Chondrocyte (in vitro differentiated cells): Measurements from ENCODE around the gene DISC1. TPM values are rescaled to one million over a fixed set of nuclear protein-coding genes. Genes with fewer than 3 reads are reported as not detected.

Experiments used
- DNase-seq: peaks from one replicate; pipeline ENCODE4 v3.0.0; 2021; ENCODE audit warnings: mixed read lengths, low spot score
- H3K27ac Mint-ChIP-seq: one replicate; pipeline ENCODE4 v1.8.0; 2021; ENCODE audit warnings: mild to moderate bottlenecking, moderate library complexity, mixed read lengths; ENCODE audit not compliant: unreplicated experiment
- H3K27me3 Mint-ChIP-seq: 2 replicates; pipeline ENCODE4 v1.8.0; 2021; ENCODE audit warnings: low read depth, mixed read lengths
- H3K36me3 Mint-ChIP-seq: 2 replicates; pipeline ENCODE4 v1.8.0; 2021; ENCODE audit warnings: low read depth, mixed read lengths
- H3K4me1 Mint-ChIP-seq: 2 replicates; pipeline ENCODE4 v1.8.0; 2021; ENCODE audit warnings: low read depth, mild to moderate bottlenecking, mixed read lengths
- H3K4me3 Mint-ChIP-seq: one replicate; pipeline ENCODE4 v1.8.0; 2021; ENCODE audit warnings: mild to moderate bottlenecking, moderate library complexity, mixed read lengths; ENCODE audit not compliant: unreplicated experiment
- H3K9me3 Mint-ChIP-seq: 2 replicates; pipeline ENCODE4 v1.8.0; 2021; ENCODE audit warnings: low read depth, mixed read lengths
- total RNA-seq: library from RNA; stranded (reverse); gene quantifications from 3 replicates; pipeline ENCODE4 v1.2.1, GENCODE V29; 2021
- TF ChIP-seq, protein P1 (sequence below): fragments of 200-600 bp; sonication (generic); IDR thresholded peaks from 2 replicates; pipeline ENCODE4 v1.5.0; 2021; ENCODE audit warnings: antibody characterized with exemption, mild to moderate bottlenecking, moderate library complexity

The DISC1 gene
- total RNA-seq, 1 donor from 2014 or later: 5.0 TPM

DNA sequence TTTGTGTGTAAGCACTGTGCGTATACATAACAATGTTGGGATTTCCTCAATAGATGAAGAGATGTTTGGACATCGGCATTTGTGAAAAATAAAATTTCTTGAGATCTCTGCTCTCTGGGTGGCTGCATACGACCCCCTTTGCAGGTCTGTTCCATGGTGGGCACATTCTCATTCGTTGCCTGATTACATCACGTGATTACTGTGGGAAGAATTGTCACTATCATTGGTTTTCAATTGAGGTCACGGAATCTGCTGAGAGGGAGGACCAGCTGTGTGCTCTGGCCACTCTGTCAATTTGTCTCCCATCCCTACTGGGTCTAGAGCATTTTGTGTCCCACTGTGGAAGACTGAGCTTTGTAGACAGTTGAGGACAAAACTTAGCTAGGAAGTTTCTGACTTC, 81.8 kb downstream of the DISC1 start:
- Mint-ChIP-seq H3K9me3 (peaks cover 3% of the 10 kb centered on the region), H3K4me3 (no peak overlapping the region), H3K27me3 (no peaks in the 10 kb centered on the region), H3K27ac (no peak overlapping the region), H3K4me1 (peaks cover 40% of the 10 kb centered on the region), H3K36me3 (peaks cover 4% of the 10 kb centered on the region)
- TF ChIP-seq, protein P1, sequence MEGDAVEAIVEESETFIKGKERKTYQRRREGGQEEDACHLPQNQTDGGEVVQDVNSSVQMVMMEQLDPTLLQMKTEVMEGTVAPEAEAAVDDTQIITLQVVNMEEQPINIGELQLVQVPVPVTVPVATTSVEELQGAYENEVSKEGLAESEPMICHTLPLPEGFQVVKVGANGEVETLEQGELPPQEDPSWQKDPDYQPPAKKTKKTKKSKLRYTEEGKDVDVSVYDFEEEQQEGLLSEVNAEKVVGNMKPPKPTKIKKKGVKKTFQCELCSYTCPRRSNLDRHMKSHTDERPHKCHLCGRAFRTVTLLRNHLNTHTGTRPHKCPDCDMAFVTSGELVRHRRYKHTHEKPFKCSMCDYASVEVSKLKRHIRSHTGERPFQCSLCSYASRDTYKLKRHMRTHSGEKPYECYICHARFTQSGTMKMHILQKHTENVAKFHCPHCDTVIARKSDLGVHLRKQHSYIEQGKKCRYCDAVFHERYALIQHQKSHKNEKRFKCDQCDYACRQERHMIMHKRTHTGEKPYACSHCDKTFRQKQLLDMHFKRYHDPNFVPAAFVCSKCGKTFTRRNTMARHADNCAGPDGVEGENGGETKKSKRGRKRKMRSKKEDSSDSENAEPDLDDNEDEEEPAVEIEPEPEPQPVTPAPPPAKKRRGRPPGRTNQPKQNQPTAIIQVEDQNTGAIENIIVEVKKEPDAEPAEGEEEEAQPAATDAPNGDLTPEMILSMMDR: no peak
- no peak for DNase-seq

DNA sequence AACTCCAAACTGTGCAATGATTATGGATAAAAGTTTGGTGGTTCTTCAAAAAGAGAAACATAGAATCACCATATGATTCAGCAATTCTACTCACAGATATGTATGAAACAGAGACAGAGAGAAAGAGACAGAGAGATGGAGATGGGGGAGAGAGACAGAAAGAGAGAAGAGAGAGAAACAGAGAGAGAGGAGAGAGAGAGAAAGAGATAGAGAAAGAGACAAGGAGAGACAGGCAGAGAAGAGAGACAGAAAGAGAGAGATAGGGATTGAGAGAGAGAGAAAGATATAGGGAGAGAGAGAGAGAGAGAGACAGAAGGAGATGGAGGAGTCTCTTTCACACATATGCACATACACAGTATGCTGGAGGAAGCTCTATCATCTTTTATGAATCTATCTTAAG, 87.8 kb downstream of the DISC1 start:
- peaks cover 4% of the 10 kb centered on the region for H3K9me3 Mint-ChIP-seq
- H3K27me3 Mint-ChIP-seq: no peaks in the 10 kb centered on the region
- no peak overlapping the region for H3K4me3 Mint-ChIP-seq
- no peaks in the 10 kb centered on the region for H3K4me1 Mint-ChIP-seq
- H3K27ac Mint-ChIP-seq: no peak overlapping the region
- DNase-seq: no peak
- TF ChIP-seq, protein P1: no peak
- peaks cover 5% of the 10 kb centered on the region for H3K36me3 Mint-ChIP-seq

DNA sequence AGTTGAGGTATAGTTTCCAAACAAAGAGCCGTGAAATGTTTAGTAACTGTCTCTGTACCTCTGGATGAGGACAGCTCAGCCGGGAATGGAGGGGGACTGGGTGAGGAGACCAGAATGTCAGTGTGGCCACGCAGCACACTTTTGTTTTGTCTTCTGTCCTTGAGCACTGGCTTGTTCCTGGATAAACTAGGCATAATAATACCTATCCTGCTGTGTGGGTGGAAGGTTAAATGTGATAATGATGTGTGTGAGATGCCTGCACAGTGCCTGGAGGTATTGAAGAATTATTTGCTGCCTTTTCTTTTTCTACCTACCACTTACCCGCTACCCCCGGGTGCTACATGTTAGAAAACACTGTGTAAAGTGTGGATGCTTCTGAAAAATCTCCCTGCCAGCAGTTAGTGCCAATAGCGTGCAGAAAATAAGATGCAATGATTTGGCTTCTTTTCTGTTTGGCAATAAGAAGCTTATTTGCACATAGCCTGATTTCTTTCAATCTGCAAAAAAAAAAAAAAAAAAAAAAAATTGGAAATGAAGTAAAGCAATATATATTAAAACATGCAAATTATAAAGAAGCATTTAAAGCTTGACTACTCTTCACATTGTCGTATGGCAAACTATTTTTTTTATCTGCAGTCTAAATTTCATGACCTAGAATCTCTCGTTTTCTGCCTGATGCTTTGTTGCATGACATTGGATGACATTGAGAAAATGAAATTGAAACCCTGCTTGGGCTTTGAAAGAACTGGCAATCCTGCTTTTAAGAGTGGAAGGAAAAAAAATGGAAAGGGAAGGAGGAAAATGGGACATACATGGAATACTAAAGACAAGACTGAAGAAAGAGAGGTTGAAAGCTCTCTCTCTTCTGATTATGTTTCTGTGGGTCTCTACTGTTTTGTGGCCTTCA, 89.5 kb downstream of the DISC1 start:
- peaks cover 5% of the 10 kb centered on the region for H3K36me3 Mint-ChIP-seq
- no peak overlapping the region for H3K4me3 Mint-ChIP-seq
- H3K9me3 Mint-ChIP-seq: peaks cover 4% of the 10 kb centered on the region
- no peaks in the 10 kb centered on the region for H3K4me1 Mint-ChIP-seq
- H3K27ac Mint-ChIP-seq: no peak overlapping the region
- TF ChIP-seq, protein P1: no peak
- H3K27me3 Mint-ChIP-seq: no peaks in the 10 kb centered on the region
- DNase-seq: no peak

DNA sequence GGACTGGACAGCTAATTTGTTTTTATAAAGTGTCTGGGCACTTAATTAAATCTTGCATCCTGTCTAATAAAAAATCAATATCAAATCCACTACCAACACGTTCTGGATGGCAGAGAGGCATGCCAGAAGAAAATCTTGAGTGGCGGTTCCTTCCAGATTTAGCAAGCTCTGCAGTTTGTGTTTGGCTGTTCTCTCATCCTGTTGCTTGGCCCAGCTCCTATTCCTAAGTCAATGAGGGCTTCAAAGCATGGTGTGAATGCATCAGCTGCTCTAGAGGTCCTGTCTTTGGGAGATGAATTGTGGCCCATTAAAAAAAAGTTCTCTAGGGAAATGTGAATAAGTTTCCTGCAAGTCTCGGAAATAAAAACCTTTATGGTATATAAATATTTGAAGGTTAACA, 90.3 kb downstream of the DISC1 start:
- no peaks in the 10 kb centered on the region for H3K4me1 Mint-ChIP-seq
- peaks cover 4% of the 10 kb centered on the region for H3K9me3 Mint-ChIP-seq
- H3K36me3 Mint-ChIP-seq: peaks cover 5% of the 10 kb centered on the region
- no peak overlapping the region for H3K27ac Mint-ChIP-seq
- no peak for DNase-seq
- TF ChIP-seq, protein P1: no peak
- H3K4me3 Mint-ChIP-seq: no peak overlapping the region
- no peaks in the 10 kb centered on the region for H3K27me3 Mint-ChIP-seq

DNA sequence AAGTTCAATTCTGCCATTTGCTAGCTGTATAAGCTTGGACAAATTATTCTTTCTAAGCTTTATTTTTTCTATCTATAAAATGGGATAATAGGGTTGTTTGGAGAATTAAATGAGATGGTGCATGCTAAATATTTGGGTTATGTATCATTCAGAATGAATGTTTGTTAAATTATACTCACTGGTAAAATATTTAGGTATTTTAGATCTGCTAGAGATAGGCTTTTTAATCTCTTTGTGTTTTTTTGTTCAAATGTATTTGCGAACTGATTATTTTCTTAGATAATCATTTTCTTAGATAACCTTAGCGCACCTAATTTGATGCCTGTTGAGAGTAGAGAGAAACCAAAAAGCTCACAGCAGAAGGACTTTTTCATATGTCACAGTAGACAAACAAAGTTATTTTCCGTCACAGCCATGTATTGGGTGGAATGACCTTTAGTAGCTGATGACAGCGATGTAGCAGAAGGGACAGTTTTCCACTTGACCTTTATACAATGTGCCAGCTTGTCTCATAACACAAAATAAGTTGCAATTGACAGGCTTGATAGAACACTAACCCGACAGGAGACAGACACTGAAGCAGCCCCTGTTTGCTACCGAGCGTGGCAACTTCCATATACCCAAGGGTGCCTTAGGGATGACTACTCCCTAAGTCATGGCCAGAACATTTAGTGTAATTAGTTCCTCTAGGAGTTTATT, 93.0 kb downstream of the DISC1 start:
- TF ChIP-seq, protein P1: no peak
- H3K4me1 Mint-ChIP-seq: no peaks in the 10 kb centered on the region
- DNase-seq: no peak

More for the DNA sequence above, 93.0 kb downstream of the DISC1 start:
- Mint-ChIP-seq H3K4me3 (no peak overlapping the region), H3K36me3 (no peaks in the 10 kb centered on the region), H3K27ac (no peak overlapping the region), H3K9me3 (no peaks in the 10 kb centered on the region), H3K27me3 (no peaks in the 10 kb centered on the region)
